Stimulated activated memory B cell treated with anti-CD40 and anti-IgM and Interleukin-4, amounts not matched to agents 10 μg/mL and 1 μg/mL and 100 μg/mL, for 72 hours (primary cell): ENCODE data around the gene DTNBP1.
A peak's percentile ranks its signal among the peaks of the same experiment; 100 is the strongest.
"Not testable (repeated sequence)": the region's sequence is repeated elsewhere in the genome, so short reads cannot be mapped to it uniquely, and the experiment has no call there.

Experiments
- ATAC-seq: fragments of 150-1000 bp; cut with Tn5 transposase; 2 replicates; pipeline ENCODE4 v1.10.0; 2021
- H3K27ac Mint-ChIP-seq: one replicate; pipeline ENCODE4 v1.8.0; 2022; ENCODE audit warnings: mild to moderate bottlenecking, mixed read lengths
- H3K27me3 Mint-ChIP-seq: one replicate; pipeline ENCODE4 v1.8.0; 2022; ENCODE audit warnings: mixed read lengths
- H3K36me3 Mint-ChIP-seq: one replicate; pipeline ENCODE4 v1.8.0; 2022; ENCODE audit warnings: mixed read lengths
- H3K4me1 Mint-ChIP-seq: one replicate; pipeline ENCODE4 v1.8.0; 2022; ENCODE audit warnings: mixed read lengths
- H3K4me3 Mint-ChIP-seq: one replicate; pipeline ENCODE4 v1.8.0; 2022; ENCODE audit warnings: mild to moderate bottlenecking, moderate library complexity, mixed read lengths
- H3K9me3 Mint-ChIP-seq: one replicate; pipeline ENCODE4 v1.8.0; 2022; ENCODE audit warnings: mixed read lengths

Gene DTNBP1

DNA sequence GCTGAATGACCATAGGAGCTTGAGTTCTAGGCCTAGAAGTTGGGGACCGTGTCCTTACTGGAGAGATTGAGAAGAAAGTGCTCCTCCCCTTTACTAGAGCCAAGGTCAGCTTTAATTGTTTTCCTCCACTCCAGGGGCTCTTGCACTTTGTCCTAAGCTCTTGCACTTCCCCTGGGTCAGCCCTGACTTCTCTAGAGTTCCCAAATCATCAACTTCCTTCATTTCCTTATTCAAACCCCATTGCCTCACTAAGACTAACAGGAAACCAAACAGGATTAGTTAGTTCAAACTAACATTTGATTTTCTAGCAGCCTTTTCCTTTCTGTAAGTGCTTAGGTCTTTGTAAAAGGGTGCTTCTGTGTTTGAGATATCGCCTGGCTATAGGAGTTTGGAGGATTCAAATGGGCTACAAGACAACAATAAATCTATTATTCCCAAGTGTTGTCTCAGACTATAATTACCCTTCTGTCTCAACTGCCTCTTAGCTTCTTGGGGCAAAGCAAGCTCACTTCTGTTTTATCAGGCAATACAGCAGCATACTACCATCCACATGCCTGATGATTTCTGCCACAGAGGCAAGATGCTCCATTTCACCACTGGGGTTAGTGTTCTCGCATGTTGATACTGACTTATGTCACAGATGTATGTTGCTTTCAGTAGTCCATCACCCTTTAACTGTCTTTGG lies 12.8 kb upstream of the DTNBP1 start:
- no peaks in the 10 kb centered on the region for H3K36me3 Mint-ChIP-seq
- H3K4me3 Mint-ChIP-seq: no peak overlapping the region

DNA sequence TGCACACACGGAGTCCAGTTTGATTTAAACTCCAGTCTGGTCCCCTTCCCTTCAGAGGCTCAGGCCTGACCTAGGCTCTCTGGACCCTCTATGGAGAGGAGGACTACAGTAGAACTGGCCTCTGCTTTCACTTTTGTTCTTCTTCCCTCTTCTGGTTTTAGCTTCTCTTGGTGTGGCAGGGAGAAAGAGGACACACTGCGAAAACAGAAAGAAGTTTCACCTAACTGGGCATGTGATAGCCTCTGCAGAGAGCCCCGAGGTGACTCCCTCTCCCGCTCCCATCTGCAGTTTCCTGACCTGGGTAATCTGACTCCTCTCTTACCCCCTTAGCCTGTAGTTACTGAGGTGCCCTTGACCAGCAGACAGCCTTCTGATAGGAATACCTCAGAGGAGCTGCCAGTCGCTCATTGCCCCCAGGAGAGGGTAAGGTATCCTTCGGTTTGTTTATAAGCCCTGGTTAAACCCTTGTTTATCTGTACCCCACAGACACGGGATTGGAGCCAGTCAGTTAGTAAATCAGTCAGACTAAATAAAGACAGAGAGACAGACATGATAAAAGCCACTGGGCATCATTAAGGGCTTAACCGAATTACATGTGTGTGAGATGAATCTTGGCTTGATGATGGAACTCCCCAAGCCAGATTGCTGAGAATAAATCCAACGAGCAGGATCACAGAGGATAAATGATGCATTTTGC lies 12.0 kb upstream of the DTNBP1 start:
- Mint-ChIP-seq H3K36me3 (no peaks in the 10 kb centered on the region), H3K27ac (no peak overlapping the region), H3K4me1 (peaks cover 6% of the 10 kb centered on the region), H3K4me3 (no peak overlapping the region), H3K9me3 (peaks cover 3% of the 10 kb centered on the region), H3K27me3 (no peaks in the 10 kb centered on the region)
- ATAC-seq: no peak

More for the DNA sequence above, 12.8 kb upstream of the DTNBP1 start:
- Mint-ChIP-seq H3K27ac (no peak overlapping the region), H3K4me1 (peaks cover 6% of the 10 kb centered on the region), H3K9me3 (peaks cover 3% of the 10 kb centered on the region), H3K27me3 (no peaks in the 10 kb centered on the region)
- ATAC-seq: no peak

DNA sequence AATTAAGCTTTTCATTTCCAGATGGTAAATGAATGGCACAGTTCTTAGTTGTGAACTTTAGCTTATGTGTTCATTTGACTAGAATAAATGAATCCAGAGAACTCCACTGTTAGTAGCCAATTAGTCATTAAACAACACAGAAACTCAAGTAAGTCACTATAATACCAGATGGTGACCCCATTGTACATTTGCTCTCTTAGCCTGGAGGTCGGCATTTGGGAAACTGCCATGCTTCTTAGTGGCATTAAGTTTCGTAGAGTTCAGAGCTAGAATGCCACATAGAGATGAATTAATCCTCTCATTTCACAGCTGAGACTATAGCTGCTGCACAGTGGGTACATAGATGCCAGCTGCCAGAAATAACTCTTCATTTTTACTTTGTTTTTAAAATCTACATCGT lies 10.8 kb upstream of the DTNBP1 start:
- H3K9me3 Mint-ChIP-seq: peaks cover 3% of the 10 kb centered on the region
- H3K27ac Mint-ChIP-seq: no peak overlapping the region
- H3K4me1 Mint-ChIP-seq: peaks cover 6% of the 10 kb centered on the region
- H3K27me3 Mint-ChIP-seq: no peaks in the 10 kb centered on the region
- no peak for ATAC-seq
- no peaks in the 10 kb centered on the region for H3K36me3 Mint-ChIP-seq
- H3K4me3 Mint-ChIP-seq: no peak overlapping the region

DNA sequence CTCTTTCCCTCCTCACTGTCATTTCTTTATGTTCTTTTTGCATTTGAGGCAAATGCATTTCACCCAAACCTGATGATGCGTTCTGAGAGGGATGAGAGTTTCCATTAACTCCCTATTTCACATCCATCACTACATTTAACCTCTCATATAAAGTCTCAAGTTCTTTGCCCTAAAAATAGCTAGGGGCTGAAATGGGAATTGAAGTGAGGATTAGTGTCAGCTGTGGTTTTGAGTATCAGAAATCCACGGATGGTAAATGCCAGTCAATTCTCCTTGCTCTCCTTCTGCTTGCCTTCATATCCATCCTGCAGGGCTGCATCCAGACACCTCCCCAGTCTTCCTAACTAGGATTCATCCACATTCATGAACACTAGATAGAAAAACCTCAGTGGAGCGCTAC lies 10.0 kb upstream of the DTNBP1 start:
- ATAC-seq: no peak
- no peak overlapping the region for H3K27ac Mint-ChIP-seq

DNA sequence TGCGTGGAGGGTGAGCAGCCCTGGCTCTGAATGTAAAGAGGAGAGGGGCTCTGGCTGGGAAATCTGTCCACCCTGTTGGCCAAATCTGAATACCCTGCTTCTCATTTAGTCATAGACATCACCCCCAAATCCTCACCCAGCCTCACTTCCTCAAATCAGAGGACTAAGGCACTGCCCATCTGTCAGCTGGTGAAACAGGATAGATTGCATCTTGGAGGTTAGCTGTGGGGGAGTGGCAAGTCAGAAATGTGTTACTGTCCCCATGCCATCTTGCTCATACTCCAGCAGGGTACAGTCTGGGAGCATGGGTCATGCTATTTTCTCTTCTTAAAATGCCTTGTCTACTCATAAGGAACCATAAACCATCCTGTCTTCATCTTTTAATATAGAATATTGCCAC lies 9.5 kb upstream of the DTNBP1 start:
- Mint-ChIP-seq H3K27me3 (no peaks in the 10 kb centered on the region), H3K27ac (no peak overlapping the region), H3K9me3 (no peaks in the 10 kb centered on the region), H3K4me3 (no peak overlapping the region), H3K4me1 (peaks cover 6% of the 10 kb centered on the region), H3K36me3 (no peaks in the 10 kb centered on the region)
- no peak for ATAC-seq

More for the DNA sequence above, 10.0 kb upstream of the DTNBP1 start:
- peaks cover 2% of the 10 kb centered on the region for H3K9me3 Mint-ChIP-seq
- H3K4me1 Mint-ChIP-seq: peaks cover 6% of the 10 kb centered on the region
- H3K4me3 Mint-ChIP-seq: no peak overlapping the region
- no peaks in the 10 kb centered on the region for H3K27me3 Mint-ChIP-seq
- H3K36me3 Mint-ChIP-seq: no peaks in the 10 kb centered on the region

DNA sequence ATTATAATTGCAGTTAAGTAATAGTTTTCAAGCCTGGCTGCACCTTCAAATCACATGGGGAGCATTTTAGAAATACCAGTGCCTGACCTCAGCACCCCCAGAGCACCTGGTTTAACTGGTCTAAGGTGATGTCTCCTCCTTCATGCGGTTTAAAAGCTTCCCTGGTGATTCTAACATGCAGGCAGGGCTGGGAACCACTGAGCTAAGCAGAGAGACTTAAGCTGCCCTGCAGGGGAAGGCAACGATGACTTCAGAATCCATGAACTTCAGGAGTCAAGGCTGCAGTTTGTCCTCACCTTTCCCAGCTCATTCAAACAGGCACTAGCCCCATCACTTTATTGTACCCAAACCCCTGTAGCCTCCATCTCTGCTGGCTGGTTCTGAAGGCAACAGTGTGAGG lies 6.1 kb upstream of the DTNBP1 start:
- peaks cover 7% of the 10 kb centered on the region for H3K4me1 Mint-ChIP-seq
- H3K27me3 Mint-ChIP-seq: no peaks in the 10 kb centered on the region
- H3K4me3 Mint-ChIP-seq: no peak overlapping the region
- no peak overlapping the region for H3K27ac Mint-ChIP-seq
- no peaks in the 10 kb centered on the region for H3K36me3 Mint-ChIP-seq
- no peak for ATAC-seq
- no peaks in the 10 kb centered on the region for H3K9me3 Mint-ChIP-seq

DNA sequence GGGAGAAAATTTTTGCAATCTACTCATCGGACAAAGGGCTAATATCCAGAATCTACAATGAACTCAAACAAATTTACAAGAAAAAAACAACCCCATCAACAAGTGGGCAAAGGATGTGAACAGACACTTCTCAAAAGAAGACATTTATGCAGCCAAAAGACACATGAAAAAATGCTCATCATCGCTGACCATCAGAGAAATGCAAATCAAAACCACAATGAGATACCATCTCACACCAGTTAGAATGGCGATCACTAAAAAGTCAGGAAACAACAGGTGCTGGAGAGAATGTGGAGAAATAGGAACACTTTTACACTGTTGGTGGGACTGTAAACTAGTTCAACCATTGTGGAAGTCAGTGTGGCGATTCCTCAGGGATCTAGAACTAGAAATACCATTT lies 4.1 kb upstream of the DTNBP1 start:
- not testable (repeated sequence) for H3K36me3 Mint-ChIP-seq, ATAC-seq, H3K27ac Mint-ChIP-seq, H3K9me3 Mint-ChIP-seq, H3K4me3 Mint-ChIP-seq, H3K27me3 Mint-ChIP-seq
- H3K4me1 Mint-ChIP-seq: peaks cover 14% of the 10 kb centered on the region

DNA sequence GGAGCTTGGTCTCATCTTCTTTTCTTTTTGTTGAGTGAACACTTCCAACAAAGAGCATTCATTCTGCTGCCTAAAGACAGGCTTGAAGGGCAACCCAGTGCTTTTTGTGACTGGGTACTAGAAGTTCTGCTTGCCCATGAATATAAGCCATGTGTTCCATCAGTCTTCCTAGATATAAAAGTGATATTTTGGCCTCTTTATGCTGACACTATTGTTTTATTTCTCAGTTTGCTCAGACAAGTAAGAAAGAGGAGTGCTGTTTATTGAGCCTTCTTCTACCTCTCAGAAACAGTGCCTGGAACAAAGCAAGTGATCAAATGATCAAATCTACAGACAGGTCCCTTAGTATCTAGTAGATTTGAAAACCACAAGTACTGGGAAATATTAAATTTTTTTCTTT lies 2.4 kb upstream of the DTNBP1 start:
- Mint-ChIP-seq H3K36me3 (no peaks in the 10 kb centered on the region), H3K27me3 (no peaks in the 10 kb centered on the region), H3K4me3 (no peak overlapping the region), H3K9me3 (no peaks in the 10 kb centered on the region), H3K4me1 (peaks cover 21% of the 10 kb centered on the region), H3K27ac (no peak overlapping the region)
- ATAC-seq: no peak

DNA sequence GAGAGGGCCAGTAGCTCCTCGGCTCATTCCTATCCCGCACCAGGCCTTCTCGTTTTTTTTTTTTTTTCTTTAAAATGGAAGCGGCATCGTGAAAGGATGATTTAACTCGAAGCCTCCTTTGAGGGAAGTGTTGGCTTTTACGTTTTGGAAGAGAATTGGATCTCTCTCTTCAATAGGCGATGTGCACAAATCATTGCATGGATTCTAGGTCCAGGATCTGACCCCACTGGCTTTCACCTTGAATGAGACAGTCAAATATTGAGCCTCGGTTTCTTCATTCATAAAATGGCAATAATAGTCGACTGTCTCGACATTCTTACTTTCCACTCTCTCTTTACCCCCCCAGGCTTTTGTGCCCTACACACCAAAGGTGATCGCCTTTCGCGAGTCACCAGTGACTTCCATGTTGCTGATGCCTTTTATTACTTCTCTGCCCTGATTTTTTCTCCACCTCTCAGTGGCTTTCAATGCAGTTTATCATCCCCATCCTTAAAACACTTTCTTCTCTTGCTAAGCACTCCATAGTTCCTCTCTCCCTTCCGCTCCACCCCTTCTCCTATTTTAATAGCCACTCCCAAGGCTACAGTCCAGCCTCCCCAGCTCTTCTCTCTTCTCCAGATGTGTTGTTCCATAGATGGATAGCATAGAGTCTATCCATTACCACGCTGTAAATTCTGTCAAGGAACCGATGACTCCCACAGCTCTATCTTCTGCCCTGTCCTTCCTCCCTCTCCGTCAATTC lies 473 bp upstream of the DTNBP1 start:
- Mint-ChIP-seq H3K4me1 (peaks cover 37% of the 10 kb centered on the region), H3K27ac (peak overlapping the region; percentile 20)
- no peak for ATAC-seq

DNA sequence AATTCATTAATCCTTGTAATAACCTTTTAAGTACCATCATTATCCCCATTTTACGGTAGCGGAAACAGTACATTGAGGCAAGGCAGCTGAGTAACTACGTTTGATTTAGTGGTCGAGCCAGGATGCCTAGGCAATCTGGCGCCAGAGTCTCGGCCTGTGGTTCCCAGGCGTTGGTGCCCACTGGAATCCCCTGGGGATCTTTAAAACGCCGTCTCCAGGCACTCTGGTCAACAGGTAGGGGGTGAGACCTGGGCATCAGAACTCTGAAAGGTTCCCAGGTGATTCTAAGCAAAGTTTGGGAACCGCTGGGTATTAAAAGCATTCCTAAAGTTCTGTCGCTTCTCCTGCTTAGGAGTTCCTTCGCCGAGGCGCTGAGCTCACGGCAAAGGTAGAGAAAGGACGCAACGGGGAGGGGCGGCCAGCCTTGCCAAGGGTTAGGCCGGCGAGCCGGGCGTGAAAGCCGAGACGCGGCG lies 939 bp downstream of the DTNBP1 start:
- ATAC-seq: no peak
- no peaks in the 10 kb centered on the region for H3K9me3 Mint-ChIP-seq
- peak overlapping the region; percentile 85 for H3K4me3 Mint-ChIP-seq
- H3K36me3 Mint-ChIP-seq: no peaks in the 10 kb centered on the region
- peak overlapping the region; percentile 20 for H3K27ac Mint-ChIP-seq
- peaks cover 51% of the 10 kb centered on the region for H3K4me1 Mint-ChIP-seq
- no peaks in the 10 kb centered on the region for H3K27me3 Mint-ChIP-seq

More for the DNA sequence above, 473 bp upstream of the DTNBP1 start:
- Mint-ChIP-seq H3K4me3 (peak overlapping the region; percentile 85), H3K27me3 (no peaks in the 10 kb centered on the region), H3K36me3 (no peaks in the 10 kb centered on the region), H3K9me3 (no peaks in the 10 kb centered on the region)

DNA sequence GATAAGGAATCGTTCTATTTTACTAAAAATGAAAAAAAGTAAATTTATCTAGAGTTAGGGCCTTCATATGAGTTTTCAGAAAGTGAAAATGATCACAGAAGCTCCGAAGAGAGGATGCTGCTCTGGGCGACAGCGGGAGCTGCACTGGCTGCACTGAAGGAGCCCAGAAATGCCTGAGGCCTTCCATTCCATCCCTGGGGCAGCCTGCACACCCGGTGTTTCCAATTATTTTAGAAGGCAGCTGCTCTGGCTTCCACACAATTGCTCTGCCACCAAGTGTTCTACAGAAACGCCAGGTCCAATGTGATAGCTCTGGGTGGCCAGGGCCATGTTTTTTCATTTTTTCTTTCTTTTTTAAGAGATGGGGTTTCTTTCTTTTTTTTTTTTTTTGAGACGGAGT lies 3.6 kb downstream of the DTNBP1 start:
- H3K27ac Mint-ChIP-seq: peak overlapping the region; percentile 87
- H3K9me3 Mint-ChIP-seq: no peaks in the 10 kb centered on the region
- no peaks in the 10 kb centered on the region for H3K27me3 Mint-ChIP-seq
- peak overlapping the region; percentile 38 for H3K4me3 Mint-ChIP-seq
- no peaks in the 10 kb centered on the region for H3K36me3 Mint-ChIP-seq
- no peak for ATAC-seq
- peaks cover 63% of the 10 kb centered on the region for H3K4me1 Mint-ChIP-seq

DNA sequence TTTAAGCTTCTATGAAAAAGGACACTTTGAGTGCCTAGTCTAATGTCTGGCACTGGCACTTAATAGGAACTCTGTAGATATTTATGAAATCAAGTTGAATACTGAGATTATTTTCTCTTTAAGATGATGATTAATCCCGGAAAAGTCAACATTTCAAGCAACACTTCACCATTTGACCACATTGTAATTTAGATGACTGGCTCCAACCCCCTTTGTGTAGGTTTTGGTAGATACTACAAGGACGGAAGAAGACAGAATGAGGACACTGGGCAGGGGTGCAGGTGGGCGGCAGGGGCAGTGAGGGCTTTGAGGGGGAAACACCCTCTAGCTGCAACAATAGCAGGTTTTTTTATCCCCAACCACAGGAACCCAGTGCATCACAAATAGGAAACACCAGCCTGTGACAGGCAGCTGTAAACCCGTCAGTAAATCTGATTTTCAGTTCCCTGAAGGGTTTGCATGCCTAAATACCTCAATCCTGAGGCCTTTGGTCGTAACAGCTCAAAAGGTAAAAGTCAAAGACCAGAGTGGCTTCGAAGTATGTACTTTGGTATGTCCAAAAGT lies 4.6 kb downstream of the DTNBP1 start:
- Mint-ChIP-seq H3K27ac (peak overlapping the region; percentile 87), H3K4me1 (peaks cover 61% of the 10 kb centered on the region), H3K4me3 (peak overlapping the region; percentile 27), H3K9me3 (no peaks in the 10 kb centered on the region), H3K27me3 (no peaks in the 10 kb centered on the region), H3K36me3 (no peaks in the 10 kb centered on the region)
- ATAC-seq: peak; percentile 66

DNA sequence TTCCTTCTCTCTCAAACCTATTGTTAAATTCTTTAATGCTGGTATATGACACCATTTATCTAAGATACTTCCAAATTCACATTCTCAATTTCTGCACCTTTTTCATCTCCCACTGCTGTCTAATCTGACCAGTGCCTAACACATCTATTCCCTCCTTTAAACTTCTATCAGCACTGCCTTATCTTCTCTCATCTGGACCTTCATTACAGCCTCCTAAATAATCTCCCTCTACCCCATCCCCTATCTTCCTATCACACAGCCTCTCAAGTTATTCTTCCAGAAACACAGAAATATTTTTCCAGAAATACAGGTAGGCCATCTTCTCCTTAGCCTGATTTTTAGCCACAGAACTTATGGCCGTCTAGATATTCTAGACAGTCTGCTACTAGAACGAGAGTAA lies 5.5 kb downstream of the DTNBP1 start:
- ATAC-seq: no peak
- Mint-ChIP-seq H3K4me3 (no peak overlapping the region), H3K27me3 (no peaks in the 10 kb centered on the region), H3K27ac (peak overlapping the region; percentile 87), H3K4me1 (peaks cover 69% of the 10 kb centered on the region), H3K36me3 (peaks cover 8% of the 10 kb centered on the region), H3K9me3 (no peaks in the 10 kb centered on the region)

DNA sequence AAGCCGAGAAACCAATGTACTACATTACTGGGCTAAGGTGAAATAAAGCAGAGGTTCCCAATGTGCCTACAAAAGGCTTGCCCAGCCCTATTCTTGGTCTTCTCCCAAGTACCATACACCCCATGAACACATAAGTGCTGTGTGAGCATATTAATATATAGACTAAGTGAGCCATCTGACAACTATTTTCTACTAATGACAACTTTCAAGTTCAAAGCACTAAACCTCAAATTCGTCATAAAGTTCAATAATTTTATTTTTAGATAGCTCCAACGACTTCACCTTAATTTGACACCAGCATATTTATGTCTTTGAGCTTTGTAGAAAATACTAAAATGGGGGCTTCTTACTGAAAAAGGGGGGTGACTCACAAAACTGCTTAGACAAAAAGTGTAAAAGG lies 6.7 kb downstream of the DTNBP1 start:
- no peak for ATAC-seq
- H3K27me3 Mint-ChIP-seq: no peaks in the 10 kb centered on the region
- no peak overlapping the region for H3K4me3 Mint-ChIP-seq
- peak overlapping the region; percentile 42 for H3K27ac Mint-ChIP-seq
- H3K4me1 Mint-ChIP-seq: peaks cover 65% of the 10 kb centered on the region
- H3K36me3 Mint-ChIP-seq: peaks cover 11% of the 10 kb centered on the region
- no peaks in the 10 kb centered on the region for H3K9me3 Mint-ChIP-seq

DNA sequence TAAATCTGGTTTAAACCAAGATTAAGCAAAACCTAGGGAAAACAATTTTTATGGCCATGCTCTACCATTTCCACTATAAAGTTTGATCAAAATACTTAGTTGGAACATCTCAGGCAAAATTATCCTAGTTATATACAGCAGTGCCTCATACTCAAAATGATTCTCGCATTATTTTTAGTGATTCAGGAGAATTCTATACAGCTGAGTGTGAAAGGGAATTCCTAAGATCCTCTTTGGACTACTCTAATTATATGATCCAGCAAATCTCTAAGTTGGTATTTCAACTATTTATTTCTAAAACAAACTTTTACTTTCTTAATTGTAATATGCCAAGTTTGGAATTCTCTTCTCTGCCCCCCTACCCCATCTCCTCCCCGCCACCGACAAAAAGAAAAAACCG lies 8.6 kb downstream of the DTNBP1 start:
- no peak overlapping the region for H3K4me3 Mint-ChIP-seq
- no peaks in the 10 kb centered on the region for H3K27me3 Mint-ChIP-seq
- H3K36me3 Mint-ChIP-seq: peaks cover 22% of the 10 kb centered on the region
- ATAC-seq: no peak
- H3K4me1 Mint-ChIP-seq: peaks cover 55% of the 10 kb centered on the region
- H3K27ac Mint-ChIP-seq: no peak overlapping the region
- no peaks in the 10 kb centered on the region for H3K9me3 Mint-ChIP-seq
